Stomach (tissue), 9 donors: Measurements from ENCODE around the gene SLC22A2. TPM values are rescaled to one million over a fixed set of nuclear protein-coding genes. Genes with fewer than 3 reads are reported as not detected.
A peak's percentile ranks its signal among the peaks of the same experiment; 100 is the strongest.

Source experiments
- DNase-seq, 2 donors: peaks; one replicate each; pipeline versions ENCODE4 v3.0.0 to v3.0.0-alpha.2; 2013 to 2019
- H3K27ac ChIP-seq, 5 donors: fragments of 200-600 bp in 4 of 5; sonication (generic) in 4 of 5; one replicate each; pipeline ENCODE4 v1.5.1; 2013 to 2019; ENCODE audit warnings: mild to moderate bottlenecking in 1 of 5, moderate library complexity in 1 of 5
- H3K27me3 ChIP-seq, 3 donors: fragments of 200-600 bp; sonication (generic); one replicate each; pipeline ENCODE4 v1.5.1; 2017 to 2019; ENCODE audit warnings: mixed run types in 1 of 3
- H3K36me3 ChIP-seq, 4 donors: fragments of 200-600 bp; sonication (generic); 1 replicate in 3 of 4; 2 replicates in 1 of 4; pipeline ENCODE4 v1.5.1; 2016 to 2019
- H3K4me1 ChIP-seq, 4 donors: fragments of 200-600 bp; sonication (generic); one replicate each; pipeline ENCODE4 v1.5.1; 2016 to 2019
- H3K4me3 ChIP-seq, 4 donors: fragments of 200-600 bp; sonication (generic) in 3 of 4; one replicate each; pipeline ENCODE4 v1.5.1; 2016 to 2019; ENCODE audit warnings: mild to moderate bottlenecking in 1 of 4
- H3K9me3 ChIP-seq, 4 donors: fragments of 200-600 bp; sonication (generic); one replicate each; pipeline ENCODE4 v1.5.1; 2016 to 2019
- CTCF ChIP-seq, 7 experiments: fragments of 450-650 bp in 4 of 7; fragments of 200-600 bp in 3 of 7; sonication (generic) in 3 of 7; IDR thresholded peaks; one replicate each; pipeline ENCODE4 v1.5.1; 2016 to 2019; ENCODE audit warnings: antibody characterized with exemption in 7 of 7, control low read depth in 2 of 7, mild to moderate bottlenecking in 1 of 7
- EP300 ChIP-seq: sonication (generic); formaldehyde crosslinking; IDR thresholded peaks from one replicate; pipeline ENCODE4 v1.6.1; 2017; ENCODE audit warnings: antibody characterized with exemption
- POLR2A ChIP-seq, 4 donors: fragments of 450-650 bp; IDR thresholded peaks; one replicate each; pipeline ENCODE4 v1.6.1; 2016; ENCODE audit warnings: antibody characterized with exemption in 4 of 4, control low read depth in 2 of 4, mild to moderate bottlenecking in 1 of 4, moderate library complexity in 1 of 4
- POLR2AphosphoS5 ChIP-seq, 3 donors: sonication (generic); formaldehyde crosslinking; IDR thresholded peaks; one replicate each; pipeline ENCODE4 v1.6.1; 2016; ENCODE audit warnings: antibody characterized with exemption in 3 of 3
- WGBS, 5 donors: extraction: QIAGEN DNeasy Blood & Tissue Kit in 3 of 5; methylation state at CpG; one replicate each; pipeline versions ENCODE4 v1.1.5 to v1.1.7; 2013 to 2018; 5-methylcytosine and 5-hydroxymethylcytosine counted together
- intact Hi-C: fragments of 100-400 bp; cut with DNase I; formaldehyde crosslinking; loops from one replicate; pipeline ENCODE4 v1.15.1; 2023; ENCODE audit warnings: low total_unique reads
- polyA plus RNA-seq, 3 donors: library from polyadenylated mRNA; stranded (reverse); fragments of 200-250 nt; gene quantifications; one replicate each; pipeline ENCODE4 v1.2.3, GENCODE V29; 2013
- total RNA-seq, 5 donors: library from RNA; depleted of rRNA; stranded (reverse); fragments of >200 nt; gene quantifications; one replicate each; pipeline versions ENCODE4 v1.1.0 to v1.2.3, GENCODE V29; 2014 to 2016
- donor health status: healthy with polysubstance abuse.
- donor health status: Bipolar disorder and iron deficiency.
- donor health status: healthy.

SLC22A2 gene
- total and polyA plus RNA-seq, 8 donors = not detected

- Histone ChIP-seq H3K4me3 (no peak overlapping the region), H3K9me3 (peaks cover 3 to 41% (median 23%) of the 10 kb centered on the region in 4 donors), H3K4me1 (no peaks in the 10 kb centered on the region), H3K27ac (no peak overlapping the region), H3K27me3 (no peaks in the 10 kb centered on the region), H3K36me3 (no peaks in the 10 kb centered on the region)
- DNase-seq = no peak
- intact Hi-C loops = no loop called here
- TF ChIP-seq CTCF (IDR thresholded peaks at IDR 0.05) (no peak), POLR2A (IDR thresholded peaks at IDR 0.05) (no peak), EP300 (no peak), POLR2AphosphoS5 (IDR thresholded peaks at IDR 0.05) (no peak)
- WGBS, 5 donors = 67 to 85% (median 78%) methylated on average over 1 of the region's 1 CpG
Observed at GRCh38 chr6:160194808-160195207, 63.8 kb downstream of the SLC22A2 start.

- H3K36me3 ChIP-seq = no peaks in the 10 kb centered on the region
- intact Hi-C loops = no loop called here
- WGBS, 5 donors = 92 to 100% (median 97%) methylated on average over 1 of the region's 1 CpG
- TF ChIP-seq POLR2AphosphoS5 (IDR thresholded peaks at IDR 0.05) = no peak
- TF ChIP-seq EP300 = no peak
- TF ChIP-seq POLR2A (IDR thresholded peaks at IDR 0.05) = no peak
- no peak for TF ChIP-seq CTCF (IDR thresholded peaks at IDR 0.05)
- DNase-seq = no peak
- H3K27ac ChIP-seq = no peak overlapping the region
- peaks cover 3 to 41% (median 23%) of the 10 kb centered on the region in 4 donors for H3K9me3 ChIP-seq
- H3K27me3 ChIP-seq = no peaks in the 10 kb centered on the region
- no peaks in the 10 kb centered on the region for H3K4me1 ChIP-seq
- no peak overlapping the region for H3K4me3 ChIP-seq
Observed at GRCh38 chr6:160192840-160193239, 65.8 kb downstream of the SLC22A2 start.

DNA sequence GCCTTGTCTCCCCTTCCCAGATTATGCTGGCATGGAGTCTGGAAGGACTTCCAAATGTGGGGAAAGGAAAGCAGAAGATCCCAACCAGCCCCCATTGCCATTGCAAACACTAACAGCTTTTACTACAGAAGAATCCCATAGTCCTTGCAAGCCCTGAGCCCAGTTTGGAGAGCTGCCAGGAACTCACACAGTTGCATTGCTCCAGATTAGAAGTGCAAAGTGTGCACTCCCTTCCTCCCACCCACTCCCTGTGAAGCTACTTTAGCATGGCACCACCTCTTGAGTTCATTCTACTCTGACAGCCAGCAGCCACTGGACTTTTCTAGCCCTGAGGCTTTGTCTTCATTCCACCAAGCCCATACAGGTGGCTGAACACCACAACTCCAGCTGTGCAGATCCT, 67.6 kb downstream of the SLC22A2 start:
- H3K36me3 ChIP-seq = no peaks in the 10 kb centered on the region

DNA sequence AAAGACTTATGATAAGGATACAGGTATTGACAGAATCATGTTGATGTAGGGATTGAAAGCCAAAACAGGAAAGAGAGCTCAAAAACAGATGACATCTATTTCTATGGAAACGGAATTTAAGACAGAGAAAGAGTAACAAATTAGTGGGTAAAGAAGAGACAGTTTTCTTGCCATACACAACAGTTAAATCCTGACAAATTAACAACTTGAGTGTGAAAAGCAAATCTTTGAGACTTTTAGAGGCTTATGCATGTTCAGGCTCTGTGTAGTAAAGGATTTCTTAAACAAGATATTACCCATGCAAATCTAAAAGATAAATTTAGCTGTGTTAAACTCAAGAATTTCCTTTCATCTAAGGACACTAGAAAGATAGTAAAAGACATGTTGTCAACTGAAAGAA, 68.5 kb downstream of the SLC22A2 start:
- TF ChIP-seq POLR2AphosphoS5 (IDR thresholded peaks at IDR 0.05) (no peak), CTCF (IDR thresholded peaks at IDR 0.05) (no peak), EP300 (no peak), POLR2A (IDR thresholded peaks at IDR 0.05) (no peak)
- 67 to 87% (median 81%) methylated on average over 1 of the region's 1 CpG for WGBS, 5 donors
- no peaks in the 10 kb centered on the region for H3K36me3 ChIP-seq
- peaks cover 3 to 29% (median 17%) of the 10 kb centered on the region in 4 donors for H3K9me3 ChIP-seq
- no peaks in the 10 kb centered on the region for H3K27me3 ChIP-seq
- no peak overlapping the region for H3K27ac ChIP-seq
- no peaks in the 10 kb centered on the region for H3K4me1 ChIP-seq
- DNase-seq = no peak
- H3K4me3 ChIP-seq = no peak overlapping the region
- intact Hi-C loops = no loop called here

More for the DNA sequence above, 67.6 kb downstream of the SLC22A2 start:
- intact Hi-C loops = no loop called here
- no peak overlapping the region for H3K4me3 ChIP-seq
- no peak overlapping the region for H3K27ac ChIP-seq
- H3K27me3 ChIP-seq = no peaks in the 10 kb centered on the region
- TF ChIP-seq CTCF (IDR thresholded peaks at IDR 0.05) (no peak), POLR2AphosphoS5 (IDR thresholded peaks at IDR 0.05) (no peak), POLR2A (IDR thresholded peaks at IDR 0.05) (no peak)
- H3K9me3 ChIP-seq = peaks cover 3 to 38% (median 21%) of the 10 kb centered on the region in 4 donors
- DNase-seq = peak; percentile 41 to 67
- no peaks in the 10 kb centered on the region for H3K4me1 ChIP-seq
